Fibroblast of lung (primary cell): ENCODE results near the gene KRTAP4-12.

ENCODE experiments used
- CTCF ChIP-seq, 2 donors: IDR thresholded peaks in 1 of 2; conservative IDR thresholded peaks in 1 of 2; 1 replicate in 1 of 2; 2 replicates in 1 of 2; pipeline ENCODE4 v1.5.1; 2011 to 2012; ENCODE audit warnings: low read length in 2 of 2, control low read depth in 1 of 2, inconsistent platforms in 1 of 2, low read depth in 1 of 2, mild to moderate bottlenecking in 1 of 2
- EZH2 ChIP-seq: IDR thresholded peaks from 2 replicates; pipeline ENCODE4 v1.5.1; 2012; ENCODE audit warnings: low read length, control low read depth, mild to moderate bottlenecking; ENCODE audit errors: missing control alignments

GRCh38 chr17:41163828-41164227 is 39.8 kb upstream of the KRTAP4-12 start:
- TF ChIP-seq CTCF (conservative IDR thresholded peaks at IDR 0.05 in 1 of 2, IDR thresholded peaks at IDR 0.05 in 1 of 2; ENCODE audit: low read depth in 1 of 2, low read length in 2 of 2) (no peak), EZH2 (no peak)
